Skeletal muscle tissue (tissue), 4 donors: ENCODE results near the gene HBG1. TPM values are rescaled to one million over a fixed set of nuclear protein-coding genes. Genes with fewer than 3 reads are reported as not detected.

Experiments
- H3K27ac ChIP-seq: one replicate; pipeline ENCODE4 v1.7.0; 2013; ENCODE audit warnings: mild to moderate bottlenecking, low read depth, low read length, inconsistent platforms
- H3K27me3 ChIP-seq, 3 donors: one replicate each; pipeline ENCODE4 v1.7.0; 2013; ENCODE audit warnings: low read length in 3 of 3; ENCODE audit not compliant: control insufficient read depth in 3 of 3, insufficient read depth in 3 of 3
- H3K36me3 ChIP-seq, 3 donors: one replicate each; pipeline ENCODE4 v1.7.0; 2013; ENCODE audit warnings: low read length in 3 of 3; ENCODE audit not compliant: control insufficient read depth in 3 of 3, insufficient read depth in 3 of 3
- H3K4me1 ChIP-seq, 3 donors: one replicate each; pipeline ENCODE4 v1.7.0; 2013; ENCODE audit warnings: low read length in 3 of 3, mild to moderate bottlenecking in 3 of 3; ENCODE audit not compliant: control insufficient read depth in 3 of 3, insufficient read depth in 3 of 3
- H3K4me3 ChIP-seq, 3 donors: one replicate each; pipeline ENCODE4 v1.7.0; 2013; ENCODE audit warnings: low read length in 3 of 3
- H3K9ac ChIP-seq, 3 donors: one replicate each; pipeline ENCODE4 v1.7.0; 2013; ENCODE audit warnings: low read length in 3 of 3, mild to moderate bottlenecking in 3 of 3, moderate library complexity in 2 of 3, low read depth in 1 of 3
- H3K9me3 ChIP-seq, 3 donors: one replicate each; pipeline ENCODE4 v1.7.0; 2013; ENCODE audit warnings: low read length in 3 of 3; ENCODE audit not compliant: control insufficient read depth in 3 of 3
- total RNA-seq: library from RNA; depleted of rRNA; stranded (reverse); fragments of >200 nt; gene quantifications from one replicate; pipeline ENCODE4 v1.2.3, GENCODE V29; 2014
- donor health status: Osteomylitis.

HBG1 gene
- total RNA-seq, 1 donor from 2014 or later: 24.5 TPM

- H3K4me1 ChIP-seq: no peaks in the 10 kb centered on the region
- no peaks in the 10 kb centered on the region for H3K27me3 ChIP-seq
- no peaks in the 10 kb centered on the region for H3K36me3 ChIP-seq
- H3K4me3 ChIP-seq: no peak overlapping the region
- H3K9ac ChIP-seq: no peak overlapping the region
- H3K27ac ChIP-seq: no peak overlapping the region
- no peaks in the 10 kb centered on the region for H3K9me3 ChIP-seq
These were observed 38.6 kb upstream of the HBG1 start for GRCh38 chr11:5288108-5288905.

GRCh38 chr11:5286901-5287300 is 37.2 kb upstream of the HBG1 start:
- Histone ChIP-seq H3K36me3 (no peaks in the 10 kb centered on the region), H3K4me3 (no peak overlapping the region), H3K9me3 (no peaks in the 10 kb centered on the region), H3K9ac (no peak overlapping the region), H3K4me1 (no peaks in the 10 kb centered on the region), H3K27me3 (no peaks in the 10 kb centered on the region), H3K27ac (no peak overlapping the region)

- Histone ChIP-seq H3K9ac (no peak overlapping the region), H3K4me1 (no peaks in the 10 kb centered on the region), H3K27me3 (no peaks in the 10 kb centered on the region), H3K9me3 (no peaks in the 10 kb centered on the region), H3K36me3 (no peaks in the 10 kb centered on the region), H3K27ac (no peak overlapping the region), H3K4me3 (no peak overlapping the region)
These were observed 36.7 kb upstream of the HBG1 start for GRCh38 chr11:5286351-5286750.

- Histone ChIP-seq H3K27ac (no peak overlapping the region), H3K36me3 (no peaks in the 10 kb centered on the region), H3K4me3 (no peak overlapping the region), H3K4me1 (no peaks in the 10 kb centered on the region), H3K9ac (no peak overlapping the region), H3K27me3 (no peaks in the 10 kb centered on the region), H3K9me3 (no peaks in the 10 kb centered on the region)
These were observed 36.2 kb upstream of the HBG1 start for GRCh38 chr11:5285703-5286340.

- H3K27ac ChIP-seq: no peak overlapping the region
- H3K4me1 ChIP-seq: no peaks in the 10 kb centered on the region
- H3K36me3 ChIP-seq: no peaks in the 10 kb centered on the region
- H3K9me3 ChIP-seq: no peaks in the 10 kb centered on the region
- no peak overlapping the region for H3K9ac ChIP-seq
- no peak overlapping the region for H3K4me3 ChIP-seq
- H3K27me3 ChIP-seq: no peaks in the 10 kb centered on the region
These were observed 35.0 kb upstream of the HBG1 start for GRCh38 chr11:5284637-5285036.

- Histone ChIP-seq H3K27ac (no peak overlapping the region), H3K4me1 (no peaks in the 10 kb centered on the region), H3K9me3 (no peaks in the 10 kb centered on the region), H3K4me3 (no peak overlapping the region), H3K9ac (no peak overlapping the region), H3K27me3 (no peaks in the 10 kb centered on the region), H3K36me3 (no peaks in the 10 kb centered on the region)
These were observed 34.2 kb upstream of the HBG1 start for GRCh38 chr11:5283882-5284281.

GRCh38 chr11:5283086-5283485 is 33.4 kb upstream of the HBG1 start:
- H3K4me3 ChIP-seq: no peak overlapping the region
- no peaks in the 10 kb centered on the region for H3K4me1 ChIP-seq
- no peaks in the 10 kb centered on the region for H3K27me3 ChIP-seq
- no peaks in the 10 kb centered on the region for H3K9me3 ChIP-seq
- no peaks in the 10 kb centered on the region for H3K36me3 ChIP-seq
- H3K9ac ChIP-seq: no peak overlapping the region
- H3K27ac ChIP-seq: no peak overlapping the region

GRCh38 chr11:5282628-5283027 is 33.0 kb upstream of the HBG1 start:
- Histone ChIP-seq H3K4me3 (no peak overlapping the region), H3K27ac (no peak overlapping the region), H3K4me1 (no peaks in the 10 kb centered on the region), H3K9ac (no peak overlapping the region), H3K36me3 (no peaks in the 10 kb centered on the region), H3K27me3 (no peaks in the 10 kb centered on the region), H3K9me3 (no peaks in the 10 kb centered on the region)

- Histone ChIP-seq H3K9ac (no peak overlapping the region), H3K27me3 (no peaks in the 10 kb centered on the region), H3K4me1 (no peaks in the 10 kb centered on the region), H3K36me3 (no peaks in the 10 kb centered on the region), H3K9me3 (no peaks in the 10 kb centered on the region), H3K4me3 (no peak overlapping the region), H3K27ac (no peak overlapping the region)
These were observed 31.9 kb upstream of the HBG1 start for GRCh38 chr11:5281596-5281995.

- no peaks in the 10 kb centered on the region for H3K27me3 ChIP-seq
- no peak overlapping the region for H3K9ac ChIP-seq
- H3K4me3 ChIP-seq: no peak overlapping the region
- no peaks in the 10 kb centered on the region for H3K36me3 ChIP-seq
- no peaks in the 10 kb centered on the region for H3K9me3 ChIP-seq
- H3K27ac ChIP-seq: no peak overlapping the region
- H3K4me1 ChIP-seq: no peaks in the 10 kb centered on the region
These were observed 31.0 kb upstream of the HBG1 start for GRCh38 chr11:5280582-5281102.
